ENCODE results near the gene PCGF6. TPM values are rescaled to one million over a fixed set of nuclear protein-coding genes. Genes with fewer than 3 reads are reported as not detected.
A peak's percentile ranks its signal among the peaks of the same experiment; 100 is the strongest.

Gene PCGF6
- total RNA-seq, 1 experiment from 2014 or later, result 24.7 TPM

DNA sequence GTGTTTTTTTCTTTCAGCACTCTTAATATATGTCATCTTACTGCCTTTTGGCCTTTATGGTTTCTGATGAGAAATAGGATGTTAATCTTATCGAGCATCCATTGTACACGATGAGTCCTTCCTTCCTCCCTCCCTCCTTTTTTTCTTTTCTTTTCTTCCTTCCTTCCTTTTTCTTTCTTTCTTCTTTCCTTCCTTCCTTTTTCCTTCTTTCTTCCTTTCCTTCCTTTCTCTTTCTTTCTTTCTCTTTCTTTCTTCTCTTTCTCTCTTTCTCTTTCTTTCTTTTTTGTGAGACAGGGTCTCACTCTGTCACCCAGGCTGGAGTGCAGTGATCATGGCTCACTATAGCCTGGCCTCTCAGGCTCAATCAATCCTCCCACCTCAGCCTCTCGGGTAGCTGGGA is 96.8 kb downstream of the PCGF6 start:
- no peaks in the 10 kb centered on the region for H4K20me1 ChIP-seq (ENCODE audit: insufficient read depth)
- H2AFZ ChIP-seq (ENCODE audit: low read depth, low read length, poor library complexity, severe bottlenecking), result peak overlapping the region; percentile 95
- H3K36me3 ChIP-seq (ENCODE audit: control insufficient read depth in 1 of 2, insufficient read depth in 2 of 2, low read length in 2 of 2), result no peaks in the 10 kb centered on the region
- H3K9me3 ChIP-seq (ENCODE audit: control insufficient read depth in 1 of 2, insufficient read depth in 1 of 2, low read depth in 1 of 2, low read length in 2 of 2), result peaks cover 0 to 4% of the 10 kb centered on the region in 2 experiments; a peak in 1 of 4 replicates
- no peak overlapping the region for H3K9ac ChIP-seq (ENCODE audit: low read length)
- H3K4me2 ChIP-seq (ENCODE audit: low read length), result peak overlapping the region; percentile 82
- H3K27ac ChIP-seq (ENCODE audit: low read depth, low read length), result peak overlapping the region; percentile 33; the same call in 1 of the 2 replicates
- no peak overlapping the region for H3K4me3 ChIP-seq (replicated peaks in 1 of 2; ENCODE audit: low read depth in 1 of 2, low read length in 2 of 2)
- H3K79me2 ChIP-seq (ENCODE audit: insufficient read depth, low read length), result no peaks in the 10 kb centered on the region
- H3K9me2 ChIP-seq (ENCODE audit: insufficient read depth), result no peaks in the 10 kb centered on the region
- peaks cover 16 to 22% of the 10 kb centered on the region in 2 experiments for H3K4me1 ChIP-seq (ENCODE audit: control insufficient read depth in 1 of 2, insufficient read depth in 2 of 2, low read length in 2 of 2)
- BruUV-seq (replicated peaks), result no TSS peak
- ChIA-PET RAD21 (ENCODE audit: low non-redundant PET in 1 of 2, low total read pairs in 2 of 2, uncharacterized antibody in 2 of 2, unreplicated experiment in 2 of 2) (no interaction called here), POLR2A (interaction anchor here (0.7 to 1.0 kb wide), 2 partner anchors 22 to 125 kb away, joined by 4 to 6 read pairs; no protein-coding TSS in a partner anchor), CTCF (interaction anchor here (1.6 to 2.0 kb wide), 2 partner anchors 7 to 10 kb away, joined by 5 to 21 read pairs; no protein-coding TSS in a partner anchor)
- ATAC-seq (no peak), DNase-seq (ENCODE audit: low read depth, low spot score) (no peak)
- no peak for TF ChIP-seq SIN3A (IDR thresholded peaks at IDR 0.05; ENCODE audit: low read depth)
- TF ChIP-seq POLR2A (IDR thresholded peaks at IDR 0.05; ENCODE audit: borderline replicate concordance, extremely low read depth, insufficient read depth, insufficient read length), result no peak
- no peak for TF ChIP-seq POLR2AphosphoS5 (IDR thresholded peaks at IDR 0.05; ENCODE audit: low read depth, low read length)
- no peak for TF ChIP-seq EZH2 (IDR thresholded peaks at IDR 0.05)
- TF ChIP-seq, protein P1, sequence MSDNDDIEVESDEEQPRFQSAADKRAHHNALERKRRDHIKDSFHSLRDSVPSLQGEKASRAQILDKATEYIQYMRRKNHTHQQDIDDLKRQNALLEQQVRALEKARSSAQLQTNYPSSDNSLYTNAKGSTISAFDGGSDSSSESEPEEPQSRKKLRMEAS (IDR thresholded peaks at IDR 0.05), result no peak
- TF ChIP-seq SP1 (IDR thresholded peaks at IDR 0.05; ENCODE audit: low read depth), result no peak
- TF ChIP-seq, protein P2, sequence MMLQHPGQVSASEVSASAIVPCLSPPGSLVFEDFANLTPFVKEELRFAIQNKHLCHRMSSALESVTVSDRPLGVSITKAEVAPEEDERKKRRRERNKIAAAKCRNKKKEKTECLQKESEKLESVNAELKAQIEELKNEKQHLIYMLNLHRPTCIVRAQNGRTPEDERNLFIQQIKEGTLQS (IDR thresholded peaks at IDR 0.05), result no peak
- no peak for TF ChIP-seq EGR1 (IDR thresholded peaks at IDR 0.05; ENCODE audit: low read depth)
- no peak for TF ChIP-seq CEBPB (IDR thresholded peaks at IDR 0.05; ENCODE audit: low read depth)
- no peak for TF ChIP-seq EZH2phosphoT487 (IDR thresholded peaks at IDR 0.05; ENCODE audit: borderline replicate concordance)
- no peak for TF ChIP-seq ZFX (IDR thresholded peaks at IDR 0.05)
- TF ChIP-seq, protein P3, sequence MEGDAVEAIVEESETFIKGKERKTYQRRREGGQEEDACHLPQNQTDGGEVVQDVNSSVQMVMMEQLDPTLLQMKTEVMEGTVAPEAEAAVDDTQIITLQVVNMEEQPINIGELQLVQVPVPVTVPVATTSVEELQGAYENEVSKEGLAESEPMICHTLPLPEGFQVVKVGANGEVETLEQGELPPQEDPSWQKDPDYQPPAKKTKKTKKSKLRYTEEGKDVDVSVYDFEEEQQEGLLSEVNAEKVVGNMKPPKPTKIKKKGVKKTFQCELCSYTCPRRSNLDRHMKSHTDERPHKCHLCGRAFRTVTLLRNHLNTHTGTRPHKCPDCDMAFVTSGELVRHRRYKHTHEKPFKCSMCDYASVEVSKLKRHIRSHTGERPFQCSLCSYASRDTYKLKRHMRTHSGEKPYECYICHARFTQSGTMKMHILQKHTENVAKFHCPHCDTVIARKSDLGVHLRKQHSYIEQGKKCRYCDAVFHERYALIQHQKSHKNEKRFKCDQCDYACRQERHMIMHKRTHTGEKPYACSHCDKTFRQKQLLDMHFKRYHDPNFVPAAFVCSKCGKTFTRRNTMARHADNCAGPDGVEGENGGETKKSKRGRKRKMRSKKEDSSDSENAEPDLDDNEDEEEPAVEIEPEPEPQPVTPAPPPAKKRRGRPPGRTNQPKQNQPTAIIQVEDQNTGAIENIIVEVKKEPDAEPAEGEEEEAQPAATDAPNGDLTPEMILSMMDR (IDR thresholded peaks at IDR 0.05 in 2 of 3, conservative IDR thresholded peaks at IDR 0.05 in 1 of 3; ENCODE audit: borderline replicate concordance in 1 of 3, insufficient read depth in 1 of 3, low read depth in 2 of 3, low read length in 2 of 3), result no peak
- TF ChIP-seq FOSL1 (IDR thresholded peaks at IDR 0.05; ENCODE audit: low read depth), result no peak
- TF ChIP-seq JUND (IDR thresholded peaks at IDR 0.05), result no peak
- no peaks in the 10 kb centered on the region for H3K27me3 ChIP-seq (ENCODE audit: insufficient read depth, low read length)
- intact Hi-C loops (cut with micrococcal nuclease), result loop anchor here (5.0 kb wide), 1 partner anchor 228 kb away; no protein-coding TSS in a partner anchor

MicroRNAs encoded within 50 kb of the gene (microRNA counts, 767-probe panel; counts per million panel counts)
- microRNA hsa-miR-1307-3p, result not detected

Small RNAs within 50 kb of the gene (microRNA-seq; reads per million reads assigned to microRNA genes)
- 6,626 reads per million, percentile 93 among the genes with 10 or more reads in this experiment for gene MIR1307 (ENCODE audit: borderline number of aligned reads)

Other genes starting within 250 kb of the PCGF6 start
- 63.0 TPM for gene NT5C2, start 157.9 kb downstream of the PCGF6 start, total RNA-seq (2021; ENCODE audit: unreplicated experiment)
- 0.10 TPM for gene RPEL1, start 105.3 kb downstream of the PCGF6 start, total RNA-seq (2021; ENCODE audit: unreplicated experiment)
- gene INA, start 74.0 kb downstream of the PCGF6 start, total RNA-seq (2021; ENCODE audit: unreplicated experiment), result not detected
- 9.2 TPM for gene TAF5, start 16.8 kb upstream of the PCGF6 start, total RNA-seq (2021; ENCODE audit: unreplicated experiment)
- 556 TPM for gene ATP5MK, start 45.3 kb upstream of the PCGF6 start, total RNA-seq (2021; ENCODE audit: unreplicated experiment)
- 106 TPM for gene PDCD11, start 45.5 kb upstream of the PCGF6 start, total RNA-seq (2021; ENCODE audit: unreplicated experiment)
- 46.1 TPM for gene CALHM2, start 101.2 kb upstream of the PCGF6 start, total RNA-seq (2021; ENCODE audit: unreplicated experiment)
- not detected for gene CALHM1, start 107.8 kb upstream of the PCGF6 start, total RNA-seq (2021; ENCODE audit: unreplicated experiment)
- 0.49 TPM for gene CALHM3, start 128.1 kb upstream of the PCGF6 start, total RNA-seq (2021; ENCODE audit: unreplicated experiment)
- 1.4 TPM for gene NEURL1, start 142.6 kb upstream of the PCGF6 start, total RNA-seq (2021; ENCODE audit: unreplicated experiment)

Measured in HCT116 (cell line).